Activated CD4-positive, CD25-positive, alpha-beta regulatory T cell treated with anti-CD3 and anti-CD28 coated beads, Interleukin-2, amount 50 U/mL, for 24 hours (primary cell): ENCODE measurements around the gene SLC35G2.
A peak's percentile ranks its signal among the peaks of the same experiment; 100 is the strongest.
"Not testable (repeated sequence)": the region's sequence is repeated elsewhere in the genome, so short reads cannot be mapped to it uniquely, and the experiment has no call there.

Source experiments
- ATAC-seq, 2 donors: fragments of 150-1000 bp; cut with Tn5 transposase; one replicate each; pipeline ENCODE4 v1.10.0; 2021; ENCODE audit warnings: mild to moderate bottlenecking in 1 of 2, moderate library complexity in 1 of 2

SLC35G2 gene

GRCh38 chr3:136835813-136836510 is 17.0 kb downstream of the SLC35G2 start:
- no peak for ATAC-seq

- no peak for ATAC-seq
Measured at GRCh38 chr3:136836511-136837156, 17.7 kb downstream of the SLC35G2 start.

GRCh38 chr3:136838641-136839555 is 20.0 kb downstream of the SLC35G2 start:
- peak; percentile 77 to 86 for ATAC-seq

GRCh38 chr3:136839556-136839931 is 20.6 kb downstream of the SLC35G2 start:
- no peak for ATAC-seq

- ATAC-seq, result no peak
Measured at GRCh38 chr3:136840252-136840651, 21.3 kb downstream of the SLC35G2 start.

- ATAC-seq, result no peak
Measured at GRCh38 chr3:136842294-136842693, 23.4 kb downstream of the SLC35G2 start.

GRCh38 chr3:136844724-136845123 is 25.8 kb downstream of the SLC35G2 start:
- no peak for ATAC-seq

- ATAC-seq, result no peak
Measured at GRCh38 chr3:136852180-136852579, 33.3 kb downstream of the SLC35G2 start.

GRCh38 chr3:136856665-136857064 is 37.7 kb downstream of the SLC35G2 start:
- no peak for ATAC-seq

GRCh38 chr3:136858381-136858780 is 39.5 kb downstream of the SLC35G2 start:
- no peak for ATAC-seq

GRCh38 chr3:136860541-136860940 is 41.6 kb downstream of the SLC35G2 start:
- no peak for ATAC-seq

GRCh38 chr3:136861890-136862616 is 43.1 kb downstream of the SLC35G2 start, which contains the start of gene NCK1:
NCK1 (plus strand) TSS chr3:136862208; CDS start chr3:136928002, 65,794 bp downstream.
- ATAC-seq, result peak; percentile 98 to 99

GRCh38 chr3:136862617-136863322 is 43.8 kb downstream of the SLC35G2 start:
- ATAC-seq, result no peak

- no peak for ATAC-seq
Measured at GRCh38 chr3:136869282-136869681, 50.4 kb downstream of the SLC35G2 start.

- ATAC-seq, result not testable (repeated sequence)
Measured at GRCh38 chr3:136872258-136872657, 53.3 kb downstream of the SLC35G2 start.

- not testable (repeated sequence) for ATAC-seq
Measured at GRCh38 chr3:136879510-136879909, 60.6 kb downstream of the SLC35G2 start.

GRCh38 chr3:136882571-136882970 is 63.6 kb downstream of the SLC35G2 start:
- peak; percentile 83 to 84 for ATAC-seq

- ATAC-seq, result no peak
Measured at GRCh38 chr3:136883967-136884720, 65.2 kb downstream of the SLC35G2 start.

GRCh38 chr3:136885357-136886213 is 66.7 kb downstream of the SLC35G2 start:
- peak in 1 of 2 donors; percentile 41 for ATAC-seq

- no peak for ATAC-seq
Measured at GRCh38 chr3:136889947-136890346, 71.0 kb downstream of the SLC35G2 start.
